NT2/D1 (cell line): ENCODE results near the gene ZFY.

Source experiments
- SUZ12 ChIP-seq: IDR thresholded peaks from 2 replicates; pipeline ENCODE4 v1.6.1; 2011; ENCODE audit not compliant: insufficient read length, insufficient read depth; ENCODE audit errors: extremely low read depth
- YY1 ChIP-seq: IDR thresholded peaks from 2 replicates; pipeline ENCODE4 v1.6.1; 2011; ENCODE audit not compliant: insufficient read length, insufficient read depth
- ZNF274 ChIP-seq: IDR thresholded peaks from 2 replicates; pipeline ENCODE4 v1.6.1; 2011; ENCODE audit warnings: mild to moderate bottlenecking, low read depth, low read length

DNA sequence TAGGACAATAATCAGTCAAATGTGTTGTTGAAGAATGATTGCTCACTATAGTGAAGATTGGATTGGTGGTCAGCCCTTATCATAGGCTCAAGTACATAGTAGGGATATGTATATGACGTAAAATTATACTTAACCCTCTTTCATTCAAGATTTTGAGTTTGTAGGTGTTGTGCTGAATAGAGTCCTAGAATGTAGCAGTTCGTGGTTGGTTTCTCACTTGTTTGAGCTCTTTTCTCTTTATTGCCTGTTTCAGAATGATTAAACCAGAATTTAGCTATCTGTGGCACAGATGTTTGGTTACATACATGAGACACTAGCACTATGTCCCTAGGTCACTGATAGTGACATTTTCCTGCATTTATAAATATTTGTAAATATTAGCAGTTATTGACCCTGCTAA lies 15.5 kb downstream of the ZFY start:
- no peak for TF ChIP-seq SUZ12
- TF ChIP-seq YY1, result no peak
- TF ChIP-seq ZNF274, result no peak
